H1 (cell line): Measurements from ENCODE around the gene KCNJ12. TPM values are rescaled to one million over a fixed set of nuclear protein-coding genes. Genes with fewer than 3 reads are reported as not detected.
"Not testable (repeated sequence)": the region's sequence is repeated elsewhere in the genome, so short reads cannot be mapped to it uniquely, and the experiment has no call there.

Experiments
- CTCF ChIA-PET: fragments of 300-600 bp; sonication (Branson Sonifier 250); formaldehyde crosslinking; loops from one replicate; lab custom pipeline; 2021; ENCODE audit not compliant: partially characterized antibody; lab: Charles Lee
- POLR2A ChIA-PET: fragments of 300-600 bp; sonication (Branson Sonifier 250); formaldehyde crosslinking; loops from one replicate; lab custom pipeline; 2021; ENCODE audit warnings: inconsistent platforms; ENCODE audit not compliant: partially characterized antibody; lab: Charles Lee
- DNase-seq, 2 experiments: peaks; one replicate each; pipeline versions ENCODE4 v3.0.0 to v3.0.0-alpha.2; 2010 to 2022; ENCODE audit warnings: low spot score in 2 of 2, low read depth in 1 of 2, mixed read lengths in 1 of 2
- FAIRE-seq: peaks from 2 replicates; lab custom pipeline; 2011; peaks lifted over from hg19 to GRCh38; lab: Jason Lieb, UNC
- H2AFZ ChIP-seq: 2 replicates; pipeline ENCODE4 v1.8.1; 2012; ENCODE audit warnings: low read length, inconsistent platforms
- H2AK5ac ChIP-seq: 2 replicates; pipeline ENCODE4 v1.6.1; 2013; ENCODE audit warnings: low read depth, low read length
- H2BK120ac ChIP-seq: replicated peaks from 2 replicates; pipeline ENCODE3; 2013; ENCODE audit warnings: low read depth, low read length, inconsistent platforms
- H2BK12ac ChIP-seq: 2 replicates; pipeline ENCODE4 v1.6.1; 2013; ENCODE audit warnings: low read depth, low read length
- H2BK15ac ChIP-seq: 2 replicates; pipeline ENCODE4 v1.6.1; 2013; ENCODE audit warnings: low read length
- H2BK20ac ChIP-seq: 2 replicates; pipeline ENCODE4 v1.6.1; 2013; ENCODE audit warnings: low read length
- H2BK5ac ChIP-seq: 2 replicates; pipeline ENCODE4 v1.6.1; 2013; ENCODE audit warnings: low read depth, low read length
- H3K14ac ChIP-seq: 2 replicates; pipeline ENCODE4 v1.6.1; 2013; ENCODE audit warnings: inconsistent platforms; ENCODE audit not compliant: insufficient read length
- H3K18ac ChIP-seq: 2 replicates; pipeline ENCODE4 v1.6.1; 2013; ENCODE audit warnings: low read length; ENCODE audit errors: extremely low read depth
- H3K23ac ChIP-seq: 2 replicates; pipeline ENCODE4 v1.6.1; 2013; ENCODE audit warnings: inconsistent platforms; ENCODE audit not compliant: insufficient read length
- H3K23me2 ChIP-seq: 2 replicates; pipeline ENCODE4 v1.6.1; 2013; ENCODE audit warnings: low read depth, low read length
- H3K27ac ChIP-seq: 2 replicates; pipeline ENCODE4 v1.6.1; 2011; ENCODE audit warnings: low read depth, low read length, inconsistent platforms
- H3K27me3 ChIP-seq, 4 experiments: replicated peaks in 1 of 4; 1 replicate in 1 of 4; 2 replicates in 3 of 4; pipeline versions ENCODE4 v1.6.1 to v1.8.1; 2011 to 2013; ENCODE audit warnings: low read length in 3 of 4, mild to moderate bottlenecking in 3 of 4, inconsistent platforms in 2 of 4, mixed read lengths in 2 of 4, moderate library complexity in 1 of 4; ENCODE audit not compliant: control insufficient read depth in 3 of 4, insufficient read depth in 3 of 4; ENCODE audit errors: extremely low read depth in 1 of 4
- H3K36me3 ChIP-seq, 4 experiments: 2 replicates each; pipeline versions ENCODE4 v1.6.1 to v1.8.1; 2011 to 2013; ENCODE audit warnings: mild to moderate bottlenecking in 4 of 4, low read length in 3 of 4, moderate library complexity in 2 of 4, control low read depth in 1 of 4, inconsistent platforms in 1 of 4; ENCODE audit not compliant: insufficient read depth in 4 of 4, control insufficient read depth in 2 of 4
- H3K4ac ChIP-seq: replicated peaks from 2 replicates; pipeline ENCODE3; 2013; ENCODE audit warnings: low read length, low read depth, mixed read lengths, inconsistent platforms; ENCODE audit not compliant: insufficient read length
- H3K4me1 ChIP-seq, 4 experiments: replicated peaks in 1 of 4; 1 replicate in 1 of 4; 2 replicates in 3 of 4; pipeline versions ENCODE4 v1.6.1 to v1.8.1; 2011 to 2013; ENCODE audit warnings: low read length in 3 of 4, inconsistent platforms in 2 of 4, mixed read lengths in 1 of 4; ENCODE audit not compliant: insufficient read depth in 4 of 4, control insufficient read depth in 3 of 4
- H3K4me2 ChIP-seq, 2 experiments: 2 replicates each; pipeline versions ENCODE4 v1.6.1 to v1.8.1; 2011 to 2013; ENCODE audit warnings: low read depth in 2 of 2, low read length in 2 of 2, control low read depth in 1 of 2, inconsistent platforms in 1 of 2, mild to moderate bottlenecking in 1 of 2; ENCODE audit not compliant: insufficient read depth in 1 of 2
- H3K4me3 ChIP-seq, 4 experiments: fragments of 200-600, 300-600 bp in 1 of 4; sonication (generic), shearing (Covaris generic), sonication (Bioruptor Twin) in 1 of 4; 2 replicates each; pipeline versions ENCODE4 v1.5.1 to v1.8.1; 2011 to 2016; ENCODE audit warnings: low read length in 4 of 4, low read depth in 3 of 4, control low read depth in 2 of 4, inconsistent platforms in 2 of 4, mild to moderate bottlenecking in 2 of 4, mixed read lengths in 1 of 4, moderate library complexity in 1 of 4; ENCODE audit not compliant: insufficient read depth in 2 of 4; ENCODE audit errors: extremely low read depth in 1 of 4
- H3K56ac ChIP-seq: replicated peaks from 2 replicates; pipeline ENCODE3; 2013; ENCODE audit warnings: low read depth, mild to moderate bottlenecking, mixed read lengths, low read length, inconsistent platforms; ENCODE audit not compliant: insufficient read length
- H3K79me1 ChIP-seq: 2 replicates; pipeline ENCODE4 v1.6.1; 2013; ENCODE audit warnings: low read depth, low read length, control low read depth
- H3K79me2 ChIP-seq, 2 experiments: 2 replicates each; pipeline versions ENCODE4 v1.6.1 to v1.8.1; 2012 to 2013; ENCODE audit warnings: low read length in 2 of 2, mild to moderate bottlenecking in 2 of 2, inconsistent platforms in 1 of 2; ENCODE audit not compliant: insufficient read depth in 2 of 2, control insufficient read depth in 1 of 2
- H3K9ac ChIP-seq, 4 experiments: replicated peaks in 1 of 4; 1 replicate in 1 of 4; 2 replicates in 3 of 4; pipeline versions ENCODE4 v1.6.1 to v1.8.1; 2011 to 2013; ENCODE audit warnings: low read depth in 3 of 4, low read length in 3 of 4, control low read depth in 2 of 4, mild to moderate bottlenecking in 2 of 4, moderate library complexity in 2 of 4, inconsistent platforms in 1 of 4; ENCODE audit errors: extremely low read depth in 1 of 4
- H3K9me3 ChIP-seq, 2 experiments: 2 replicates each; pipeline versions ENCODE4 v1.6.1 to v1.8.1; 2012 to 2013; ENCODE audit warnings: mild to moderate bottlenecking in 2 of 2, moderate library complexity in 2 of 2, control low read depth in 1 of 2, inconsistent platforms in 1 of 2, low read depth in 1 of 2, low read length in 1 of 2, mixed read lengths in 1 of 2; ENCODE audit not compliant: insufficient read depth in 2 of 2
- H4K20me1 ChIP-seq, 2 experiments: replicated peaks in 1 of 2; 2 replicates each; pipeline versions ENCODE3 to v1.8.1; 2011 to 2013; ENCODE audit warnings: inconsistent platforms in 2 of 2, low read length in 2 of 2, mild to moderate bottlenecking in 1 of 2; ENCODE audit not compliant: insufficient read depth in 2 of 2, control insufficient read depth in 1 of 2
- H4K5ac ChIP-seq: 2 replicates; pipeline ENCODE4 v1.6.1; 2013; ENCODE audit warnings: low read length, low read depth, mixed read lengths, inconsistent platforms; ENCODE audit not compliant: insufficient read length
- H4K8ac ChIP-seq: 2 replicates; pipeline ENCODE4 v1.8.0; 2013; ENCODE audit warnings: mild to moderate bottlenecking, moderate library complexity, low read length, inconsistent platforms; ENCODE audit not compliant: insufficient read depth; ENCODE audit errors: extremely low read depth
- H4K91ac ChIP-seq: replicated peaks from 2 replicates; pipeline ENCODE3; 2013; ENCODE audit warnings: low read length, mixed read lengths, inconsistent platforms; ENCODE audit not compliant: insufficient read length
- WGBS, 2 experiments: shearing (Covaris generic) in 1 of 2; methylation state at CpG; one replicate each; pipeline versions ENCODE4 v1.1.6 to v1.1.7; 2013 to 2015; ENCODE audit warnings: low lambda C conversion rate in 2 of 2, mixed read lengths in 2 of 2, inconsistent platforms in 1 of 2, low coverage in 1 of 2, missing lambda C conversion rate in 1 of 2; ENCODE audit not compliant: insufficient replicate concordance in 2 of 2, insufficient coverage in 1 of 2, insufficient read length in 1 of 2; ENCODE audit errors: extremely low coverage in 1 of 2, missing lambda C conversion rate in 1 of 2; 5-methylcytosine and 5-hydroxymethylcytosine counted together
- polyA plus RNA-seq, 7 experiments: library from polyadenylated mRNA; depleted of rRNA in 3 of 7; stranded (reverse) in 5 of 7; unstranded in 2 of 7; fragments of >200 nt in 5 of 7; fragments of 200-250 nt in 2 of 7; gene quantifications; 1 replicate in 5 of 7; 2 replicates in 1 of 7; 4 replicates in 1 of 7; pipeline versions ENCODE4 v1.2.1 to v1.2.3, GENCODE V29; 2011 to 2013; ENCODE audit warnings: missing spikeins in 2 of 7, mixed read lengths in 2 of 7
- total RNA-seq: library from RNA; stranded (reverse); fragmentation: NEBNext Ultra II Directional; extraction: Animal tissue kit (Norgen Biotek cat#: 25700); gene quantifications from 2 replicates; pipeline ENCODE4 v1.2.1, GENCODE V29; 2021

KCNJ12 gene
- total and polyA plus RNA-seq, 2 of the 8 experiments (the other 6 are each of a cell fraction or from before 2014, with no cell fraction given) = 1.2 to 1.5 TPM

GRCh38 chr17:21409388-21409787 lies 33.2 kb downstream of the KCNJ12 start:
- WGBS, 2 experiments = 73% methylated on average over 4 of the region's 4 CpGs; no CpG with 5 or more reads in 1 of the 2 experiments
- H3K4me1 ChIP-seq, H2BK120ac ChIP-seq, H3K36me3 ChIP-seq, H4K8ac ChIP-seq, H3K79me1 ChIP-seq, H3K27me3 ChIP-seq, H3K27ac ChIP-seq, H4K20me1 ChIP-seq, POLR2A ChIA-PET, H3K4ac ChIP-seq, H3K4me3 ChIP-seq, H3K18ac ChIP-seq, H3K79me2 ChIP-seq, DNase-seq, H2BK5ac ChIP-seq, H2AFZ ChIP-seq, H3K14ac ChIP-seq, H3K23ac ChIP-seq, H2AK5ac ChIP-seq, FAIRE-seq, H4K91ac ChIP-seq, H3K9ac ChIP-seq, CTCF ChIA-PET, H3K23me2 ChIP-seq, H2BK20ac ChIP-seq, H2BK12ac ChIP-seq, H3K4me2 ChIP-seq, H3K56ac ChIP-seq, H2BK15ac ChIP-seq, H4K5ac ChIP-seq: not testable (repeated sequence)
- H3K9me3 ChIP-seq = peaks cover 0 to 12% of the 10 kb centered on the region in 2 experiments; a peak in 2 of 4 replicates

GRCh38 chr17:21409971-21410370 lies 33.8 kb downstream of the KCNJ12 start:
- H4K91ac ChIP-seq, H3K4ac ChIP-seq, H2BK15ac ChIP-seq, H3K18ac ChIP-seq, CTCF ChIA-PET, H2BK120ac ChIP-seq, H3K9ac ChIP-seq, H4K20me1 ChIP-seq, H3K14ac ChIP-seq, H3K23ac ChIP-seq, H3K56ac ChIP-seq, H2BK5ac ChIP-seq, H3K4me3 ChIP-seq, H3K79me2 ChIP-seq, POLR2A ChIA-PET, H3K23me2 ChIP-seq, FAIRE-seq, H4K5ac ChIP-seq, H3K4me1 ChIP-seq, H2BK20ac ChIP-seq, H2BK12ac ChIP-seq, H3K4me2 ChIP-seq, H3K27ac ChIP-seq, H4K8ac ChIP-seq, H2AFZ ChIP-seq, H3K36me3 ChIP-seq, DNase-seq, H3K79me1 ChIP-seq, H3K27me3 ChIP-seq, H2AK5ac ChIP-seq: not testable (repeated sequence)
- WGBS, 2 experiments = 94% methylated on average over 3 of the region's 3 CpGs; no CpG with 5 or more reads in 1 of the 2 experiments
- peaks cover 0 to 16% of the 10 kb centered on the region in 2 experiments; a peak in 2 of 4 replicates for H3K9me3 ChIP-seq
